Stimulated activated CD8-positive, alpha-beta memory T cell treated with anti-CD3 and anti-CD28 coated beads, Interleukin-4, amount 100 ng/mL, for 24 hours (primary cell): ENCODE data around the gene MKNK1.

ENCODE experiments used
- DNase-seq: peaks from one replicate; pipeline ENCODE4 v3.0.0-alpha.2; 2020; ENCODE audit warnings: low read depth

The MKNK1 gene

DNA sequence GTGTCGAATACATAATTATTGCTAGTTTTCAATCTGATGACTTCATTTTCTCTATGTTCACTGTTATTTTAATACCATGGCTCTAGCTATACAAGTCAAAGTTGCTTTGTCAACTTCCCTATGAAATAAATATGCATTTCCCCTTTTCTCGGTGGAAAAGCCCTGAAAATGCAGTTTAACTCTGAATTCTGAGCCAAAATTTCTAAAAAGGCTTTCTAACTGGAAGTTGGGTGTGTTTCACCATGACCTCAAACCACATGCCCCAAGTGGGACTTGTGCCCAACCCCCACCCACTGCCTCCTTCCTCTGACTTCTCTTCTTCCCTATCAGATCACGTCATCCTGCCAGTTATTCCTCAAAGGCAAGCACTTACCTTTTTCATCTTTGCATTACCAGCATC, 8.9 kb downstream of the MKNK1 start:
- no peak for DNase-seq

DNA sequence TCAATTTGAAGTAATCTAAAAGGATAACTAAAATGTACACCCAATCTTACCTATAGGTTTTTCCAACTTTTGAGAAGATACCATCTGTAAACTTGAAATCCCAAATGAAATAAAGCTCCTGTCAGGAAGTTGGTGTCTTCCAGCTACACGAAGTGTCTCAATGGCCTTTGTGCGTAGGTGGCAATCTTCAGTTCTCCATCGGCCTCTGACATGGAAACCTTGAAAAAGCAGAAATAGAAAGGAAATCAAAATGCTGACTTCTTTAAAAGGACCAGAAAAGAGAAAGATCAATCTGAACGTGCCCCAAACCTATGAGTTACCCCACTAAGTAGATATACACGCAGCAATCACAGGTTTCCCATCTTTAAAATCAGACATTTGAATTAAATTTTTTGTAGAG, 10.0 kb downstream of the MKNK1 start:
- DNase-seq: no peak

DNA sequence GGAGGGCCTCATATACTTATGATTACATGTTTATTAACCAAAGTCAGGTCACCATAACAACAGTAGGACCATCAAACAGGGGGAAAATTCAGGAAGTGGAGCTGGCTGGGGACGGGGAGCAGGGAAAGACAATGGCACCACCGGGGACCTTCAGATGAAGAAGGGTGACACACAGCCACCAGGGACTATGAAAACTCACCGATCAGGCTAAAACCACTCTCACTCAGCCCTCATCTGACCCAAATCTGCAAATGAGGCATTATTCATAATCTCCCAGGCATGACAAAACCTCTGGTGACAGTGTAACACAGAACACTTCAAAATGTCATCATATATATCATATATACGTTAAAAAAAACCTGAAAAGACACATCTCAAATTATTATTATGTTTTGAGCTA, 11.2 kb downstream of the MKNK1 start:
- no peak for DNase-seq

DNA sequence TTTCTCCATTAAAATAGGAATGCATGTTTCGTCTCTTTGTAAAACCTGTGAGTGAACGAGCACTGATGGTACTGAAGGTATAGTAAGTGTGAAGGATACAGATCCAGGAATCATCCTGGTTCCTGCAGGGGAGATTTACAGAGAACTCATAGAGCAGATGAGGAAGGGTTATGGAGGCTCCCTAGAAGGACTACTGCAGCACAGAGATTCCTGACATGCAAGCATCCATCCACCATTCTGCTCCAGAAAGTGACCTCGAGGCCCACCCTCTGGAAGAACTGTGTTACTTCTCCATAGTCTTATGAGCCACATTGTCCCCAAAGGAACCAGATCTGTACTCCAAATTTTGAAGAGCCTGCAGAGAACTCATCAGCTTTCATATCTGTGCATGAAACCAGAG, 14.5 kb downstream of the MKNK1 start:
- DNase-seq: no peak

DNA sequence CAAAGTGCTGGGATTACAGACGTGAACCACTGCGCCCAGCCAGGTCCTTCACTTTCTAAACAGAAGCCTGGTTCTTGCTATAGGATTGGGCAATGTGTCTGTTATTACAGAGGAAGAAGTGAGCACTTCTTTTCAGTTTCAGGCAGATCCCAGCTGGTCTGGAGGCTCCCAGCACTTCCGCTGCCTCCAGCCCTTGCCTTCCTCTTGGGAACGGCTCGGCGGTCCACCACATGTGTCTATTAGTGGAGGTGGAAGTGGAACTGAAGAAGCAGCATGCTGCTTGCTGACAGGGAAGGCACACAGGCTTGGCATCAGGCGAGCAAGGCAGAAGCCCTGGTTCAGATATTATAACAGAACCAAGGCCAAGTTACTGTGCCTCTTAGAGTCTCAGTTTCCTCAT, 17.0 kb downstream of the MKNK1 start:
- no peak for DNase-seq

DNA sequence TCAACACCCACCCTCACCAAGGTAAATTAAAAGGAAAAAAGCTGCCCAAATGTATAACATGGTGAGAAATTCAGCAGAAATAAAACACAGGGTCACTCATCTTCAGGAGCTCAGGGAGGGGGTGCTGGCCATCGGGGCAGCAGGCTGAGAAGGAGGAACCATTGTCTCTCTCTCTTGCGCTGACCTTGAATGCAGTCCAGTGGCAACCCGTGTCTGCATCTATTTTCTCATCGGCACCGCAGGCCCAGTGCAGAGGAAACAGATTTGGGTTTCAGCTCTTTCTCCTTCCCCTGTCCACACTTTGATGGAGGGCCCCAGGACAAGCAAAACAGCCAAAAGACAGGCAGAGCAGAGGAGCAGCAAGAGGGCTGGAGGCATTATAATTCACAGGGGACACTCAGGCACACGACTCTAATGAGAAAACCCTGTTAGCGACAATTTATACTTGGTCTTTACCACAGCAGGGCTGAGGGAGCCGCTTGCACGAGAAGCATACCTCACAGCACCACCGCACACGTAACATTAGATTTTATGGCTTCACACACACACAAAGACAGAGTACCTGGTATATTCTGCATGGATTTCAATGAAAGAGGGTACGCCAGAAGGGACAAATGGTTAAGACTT, 18.6 kb downstream of the MKNK1 start:
- DNase-seq: no peak

DNA sequence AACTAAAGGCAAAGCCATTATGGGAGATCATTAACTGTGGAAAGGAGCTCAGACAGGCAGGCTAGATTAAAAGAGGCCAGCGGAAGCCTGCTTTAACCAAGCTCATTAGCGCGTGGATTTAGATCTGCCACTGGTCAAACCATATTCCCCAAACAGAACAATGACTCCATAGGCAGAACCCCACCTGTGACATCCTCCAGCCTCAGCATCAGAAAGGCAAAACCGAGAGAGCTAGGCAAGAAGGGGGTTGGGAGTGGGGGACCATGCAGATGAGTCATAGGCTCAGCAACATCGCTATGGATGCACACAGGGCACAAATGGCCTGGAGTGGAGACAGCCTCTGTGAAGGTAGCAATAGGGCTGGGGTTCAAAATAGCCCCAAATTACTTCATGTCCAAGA, 20.6 kb downstream of the MKNK1 start:
- DNase-seq: no peak

DNA sequence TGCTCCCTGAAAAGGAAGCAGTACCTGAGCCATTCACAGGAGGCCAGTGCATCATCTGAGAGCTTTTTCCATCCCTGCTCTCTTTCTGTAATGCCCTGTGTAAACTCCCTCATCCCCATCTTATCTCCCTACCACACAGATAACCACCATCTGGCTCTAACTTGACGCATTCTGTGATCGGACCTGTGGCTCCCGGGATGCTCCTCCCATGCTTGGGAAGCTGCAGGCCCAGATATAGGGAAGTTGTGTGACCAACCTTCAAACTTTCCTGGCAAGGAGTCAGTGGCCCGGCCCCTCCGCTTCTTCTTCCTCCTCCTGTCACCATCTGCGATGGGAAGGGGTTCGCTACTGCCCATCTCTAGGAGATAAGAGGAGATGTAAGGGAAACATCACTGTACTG, 21.1 kb downstream of the MKNK1 start:
- no peak for DNase-seq

DNA sequence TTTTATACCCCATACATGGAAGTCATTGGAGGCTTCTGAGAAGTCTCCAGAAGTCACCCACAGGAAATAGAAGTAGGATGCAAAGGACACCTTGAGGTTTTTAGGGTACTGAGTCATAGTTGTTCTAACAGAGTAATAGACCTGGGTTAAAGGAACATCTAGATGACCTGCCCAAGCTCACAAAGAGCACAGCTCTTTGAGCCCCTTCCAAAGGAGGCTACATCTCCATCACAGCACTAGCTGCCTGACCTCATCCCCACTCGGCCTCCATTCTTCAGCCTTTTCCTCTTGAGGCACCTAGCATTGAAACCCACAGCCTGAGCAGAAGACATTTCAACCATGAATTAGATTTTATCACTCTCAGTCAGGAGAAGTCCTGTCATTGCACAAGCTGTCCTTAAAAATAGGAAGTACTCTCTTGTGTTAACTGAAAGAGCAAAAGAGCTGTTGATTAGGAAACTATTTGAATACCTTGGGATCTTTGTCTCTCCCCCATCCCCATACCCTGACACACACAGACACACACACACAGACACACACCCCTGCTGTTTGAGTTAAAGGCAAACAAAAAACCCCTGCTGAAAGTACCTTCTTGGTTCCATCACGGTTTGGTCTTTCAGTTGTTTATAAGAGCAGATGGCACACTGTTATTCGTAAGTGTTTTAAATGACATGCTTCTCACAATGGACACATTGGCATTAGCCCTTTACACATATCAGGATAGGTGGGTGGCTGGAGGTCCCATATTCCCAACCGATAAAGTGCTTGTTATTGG, 22.2 kb downstream of the MKNK1 start:
- DNase-seq: no peak

DNA sequence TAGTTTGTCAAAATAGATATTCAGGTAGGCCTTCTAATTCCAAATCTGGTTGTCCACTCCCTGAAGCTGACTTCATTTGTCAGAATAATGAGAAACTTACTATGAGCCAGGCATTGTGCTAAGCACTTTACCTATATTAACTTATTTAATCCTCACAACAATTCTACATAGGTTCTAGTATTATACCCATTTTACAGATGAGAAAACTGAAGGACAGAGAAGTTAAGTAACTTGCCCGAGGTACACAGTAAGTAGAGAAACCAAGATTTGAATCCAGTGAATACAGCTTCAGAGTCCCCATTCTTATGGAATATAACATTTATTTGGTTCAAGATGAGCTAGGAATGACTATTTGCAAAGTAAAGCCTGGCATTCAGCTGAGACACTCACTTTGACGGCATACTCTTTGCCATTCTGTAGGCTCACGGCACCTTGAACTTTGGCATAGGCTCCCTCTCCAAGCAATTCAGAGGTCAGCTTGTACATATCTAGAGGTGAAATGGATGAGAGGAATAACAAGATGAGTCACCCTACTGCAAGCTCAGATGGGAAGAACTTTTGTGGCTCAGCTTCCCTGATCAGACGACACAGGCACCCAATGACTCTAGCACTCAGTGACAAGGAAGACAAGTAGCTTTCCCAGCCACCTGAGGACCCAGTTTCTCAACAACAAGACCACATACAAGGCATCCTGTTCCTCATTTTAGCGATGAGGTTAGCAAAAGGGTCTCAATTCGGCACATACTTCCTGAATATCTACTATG, 23.7 kb downstream of the MKNK1 start:
- no peak for DNase-seq

DNA sequence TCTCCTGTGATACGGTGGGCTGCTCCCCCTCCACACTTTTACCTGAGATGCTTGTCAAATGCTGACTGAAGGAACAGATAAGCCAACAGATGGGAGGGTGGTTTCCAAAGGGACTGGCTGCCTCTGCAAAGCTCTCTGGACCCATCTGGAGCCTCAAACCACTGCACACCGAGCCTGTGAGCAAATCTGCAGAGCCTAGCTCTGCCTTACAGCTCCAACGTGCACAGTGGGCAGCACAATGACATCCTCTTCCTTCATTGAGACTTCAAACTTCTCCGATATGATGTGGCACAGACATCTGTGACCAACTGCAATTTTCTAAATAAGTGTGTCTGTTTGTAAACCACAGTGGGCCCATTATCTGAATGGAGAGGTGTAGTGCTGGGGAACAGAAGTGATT, 26.4 kb downstream of the MKNK1 start:
- no peak for DNase-seq

DNA sequence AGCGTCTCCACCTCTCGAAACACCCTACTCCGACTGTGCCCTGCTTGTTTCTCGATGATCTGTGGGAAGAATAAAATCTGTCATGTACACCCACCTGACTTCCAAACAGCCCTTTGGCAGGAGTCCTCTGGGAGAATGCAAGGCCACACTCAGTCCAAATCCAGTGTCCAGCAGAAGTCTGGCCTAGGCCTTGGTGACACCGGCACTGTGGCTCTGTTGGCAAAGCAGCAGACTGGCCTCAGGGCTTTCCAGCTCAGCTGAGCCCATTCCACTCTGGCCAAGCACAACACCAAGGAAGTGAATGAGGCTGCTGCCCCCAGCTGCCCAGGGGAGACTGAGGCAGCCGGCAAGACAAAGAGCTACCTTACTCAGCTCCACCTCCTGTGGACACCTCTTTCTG, 27.5 kb downstream of the MKNK1 start:
- no peak for DNase-seq

DNA sequence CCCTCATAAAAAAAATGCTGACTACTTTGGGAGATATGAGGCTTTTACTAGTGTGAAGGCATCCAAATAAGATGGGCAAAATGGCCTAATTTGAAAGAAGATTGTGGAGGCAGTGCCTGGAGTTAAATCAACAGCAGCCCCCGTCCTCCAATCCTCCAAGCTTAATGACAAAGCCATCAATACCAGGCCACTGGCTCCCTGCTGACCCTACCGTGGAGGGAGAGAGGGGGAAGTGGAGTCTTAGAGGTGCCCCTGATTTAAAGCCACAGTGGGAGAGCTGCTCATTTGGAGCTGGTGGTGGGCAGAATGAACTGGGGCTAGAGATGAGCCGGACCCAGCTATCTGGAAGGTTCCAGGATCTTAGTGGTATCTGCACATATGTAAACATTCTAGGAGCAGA, 28.3 kb downstream of the MKNK1 start:
- no peak for DNase-seq

DNA sequence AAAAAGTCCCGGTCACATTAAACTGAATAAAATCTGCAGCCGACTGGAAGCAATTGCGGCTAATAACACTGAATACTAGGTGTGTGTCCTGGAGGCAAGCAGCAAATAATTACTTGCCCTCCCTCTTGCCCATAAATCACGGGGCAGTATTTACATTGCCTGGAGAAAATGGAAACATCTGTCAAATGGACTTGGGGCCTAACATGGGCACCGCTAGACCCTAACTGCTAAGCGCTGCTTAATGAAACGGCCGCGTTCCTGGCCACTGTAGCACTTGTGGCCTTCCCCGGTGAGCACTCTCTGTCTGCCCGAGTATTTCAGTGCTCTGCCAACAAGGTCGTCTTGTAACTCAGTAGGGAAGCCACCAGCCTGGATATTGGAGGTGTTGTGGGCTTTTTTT, 28.8 kb downstream of the MKNK1 start:
- no peak for DNase-seq

DNA sequence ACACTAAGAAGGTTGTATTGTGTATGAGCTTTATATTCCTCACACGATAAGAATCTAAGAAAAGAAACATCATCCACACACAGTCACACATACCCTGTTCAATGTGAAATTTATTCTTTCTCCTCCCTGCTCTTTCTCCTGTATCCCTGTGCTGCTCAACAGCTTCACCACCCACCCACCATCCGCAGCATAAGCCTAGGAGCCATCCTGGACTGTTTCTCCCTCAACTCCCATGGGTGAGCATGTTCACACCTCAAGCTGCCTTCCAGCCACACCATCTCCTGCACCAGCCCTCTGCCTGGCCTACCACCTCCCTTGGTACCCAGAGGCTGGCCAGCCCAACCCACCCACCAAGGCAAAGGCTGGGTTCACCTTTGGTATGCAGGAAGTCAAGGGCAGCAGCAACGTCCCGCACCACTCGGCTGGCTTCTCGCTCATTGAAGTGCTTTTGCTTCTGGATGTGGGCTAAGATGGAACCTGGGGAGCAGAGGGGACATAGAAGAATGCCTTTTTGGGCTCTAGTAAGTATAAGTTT, 32.3 kb downstream of the MKNK1 start:
- DNase-seq: no peak

DNA sequence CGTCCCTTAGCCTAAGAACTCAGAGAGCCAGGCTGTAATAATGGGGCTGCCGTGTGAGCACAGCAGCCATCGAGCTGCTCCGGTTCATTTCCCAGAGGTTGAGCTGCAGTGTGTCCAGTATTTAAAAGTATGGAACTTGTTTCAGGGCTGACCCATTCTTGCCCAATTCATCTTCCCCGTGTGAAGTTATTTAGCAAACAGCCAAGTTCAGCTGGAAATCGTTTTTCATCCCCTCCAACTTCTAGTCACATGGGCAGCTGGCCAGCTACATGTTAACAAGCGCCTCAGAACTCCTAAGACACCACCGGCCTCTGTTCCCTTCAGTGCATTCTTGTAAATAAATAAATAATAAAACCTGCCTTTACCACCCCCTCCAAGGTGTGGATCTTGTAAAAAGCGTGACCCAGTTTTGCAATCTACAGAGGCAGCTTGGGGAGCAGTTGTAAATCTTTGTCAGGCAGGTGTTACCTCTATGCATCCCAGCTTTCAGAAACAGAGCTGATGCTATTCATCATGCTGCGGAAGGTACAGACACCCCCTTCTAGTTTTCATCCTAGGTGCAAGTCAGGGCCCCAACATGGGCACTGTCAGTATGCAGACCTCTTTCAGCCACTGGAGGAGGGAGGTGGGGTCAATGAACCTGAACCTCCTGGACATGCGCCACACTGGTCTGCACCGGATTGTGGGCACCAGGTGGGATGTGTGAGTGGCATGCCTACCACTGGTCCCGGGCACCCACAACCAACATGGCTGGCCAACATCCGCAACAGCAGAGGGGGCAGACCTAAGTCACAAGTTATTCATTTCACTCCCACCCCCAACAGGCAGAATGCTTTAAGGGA, 34.0 kb downstream of the MKNK1 start:
- DNase-seq: no peak

DNA sequence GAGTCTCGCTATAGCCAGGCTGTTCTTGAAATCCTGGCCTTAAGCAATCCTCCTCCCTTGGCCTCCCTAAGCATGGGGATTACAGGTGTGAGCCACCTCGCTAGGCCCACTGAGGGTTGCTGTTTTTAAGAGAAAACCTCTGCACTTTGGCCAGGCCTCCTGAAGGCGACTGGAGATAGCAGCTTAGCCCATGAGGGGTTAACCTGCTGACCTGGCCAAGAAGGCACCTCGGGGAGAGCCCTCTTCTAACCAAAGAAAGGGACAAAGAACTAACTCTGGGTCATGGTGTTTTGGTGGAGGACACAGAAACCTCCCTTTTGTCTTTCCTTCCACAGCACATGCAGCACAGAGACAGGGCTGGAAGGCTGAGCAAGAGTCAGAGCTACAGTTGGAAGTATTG, 35.0 kb downstream of the MKNK1 start:
- no peak for DNase-seq

DNA sequence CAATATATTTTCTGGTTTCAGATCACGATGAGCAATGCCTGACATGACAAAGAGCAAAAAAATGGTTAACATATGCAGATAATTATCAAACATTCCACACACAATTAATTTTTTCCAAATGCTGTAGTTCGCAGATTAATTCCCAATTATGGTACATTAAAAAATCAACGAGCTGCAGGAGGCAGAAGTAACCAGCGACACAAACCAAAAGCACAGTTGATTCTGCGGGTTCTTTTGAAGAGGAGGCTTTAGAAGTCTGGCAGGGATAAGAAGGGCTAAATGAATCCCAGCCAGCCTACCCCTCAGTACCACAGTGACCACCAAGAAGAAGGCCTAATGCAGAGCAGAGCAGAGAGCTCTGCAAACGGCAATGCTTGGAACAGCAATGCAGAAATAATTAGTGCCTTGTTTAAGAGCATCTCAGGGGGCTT, 35.6 kb downstream of the MKNK1 start:
- no peak for DNase-seq

DNA sequence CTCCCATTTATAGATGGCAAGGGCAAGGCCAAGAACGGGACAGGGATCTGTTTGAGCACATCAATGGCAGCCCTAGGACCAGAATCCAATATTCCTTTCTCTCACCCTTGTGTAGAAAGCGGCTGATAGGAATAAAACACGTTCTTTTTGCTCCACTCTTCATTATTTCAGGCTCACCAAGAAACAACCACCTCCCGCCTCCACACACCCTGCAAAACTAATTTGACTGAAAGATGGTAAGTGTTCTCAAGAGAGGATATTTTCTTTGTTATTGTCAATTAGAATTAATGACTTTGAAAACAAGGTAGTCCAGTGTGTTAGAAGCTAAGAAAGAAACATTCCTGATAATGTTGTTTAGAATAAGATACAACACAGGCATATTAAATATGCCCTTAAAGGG, 40.7 kb downstream of the MKNK1 start:
- DNase-seq: no peak

DNA sequence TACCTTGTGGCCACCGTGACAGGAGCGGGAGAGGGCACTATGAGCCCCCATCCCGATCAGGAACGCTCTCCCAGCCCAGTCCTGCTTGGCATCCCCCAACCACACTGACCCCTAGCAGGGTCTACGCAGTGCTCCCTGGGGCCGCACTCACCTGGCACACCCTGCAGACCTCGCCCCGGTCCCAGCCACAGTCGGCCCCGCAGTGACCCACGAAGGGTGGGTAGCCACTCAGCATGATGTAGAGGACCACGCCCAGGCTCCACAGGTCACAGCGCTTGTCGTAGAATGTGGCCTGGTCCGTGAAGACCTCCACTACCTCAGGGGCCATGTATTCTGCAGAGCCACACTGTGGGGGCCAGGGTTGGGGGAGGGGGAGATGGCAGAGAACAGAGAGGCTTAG, 41.6 kb downstream of the MKNK1 start:
- no peak for DNase-seq

DNA sequence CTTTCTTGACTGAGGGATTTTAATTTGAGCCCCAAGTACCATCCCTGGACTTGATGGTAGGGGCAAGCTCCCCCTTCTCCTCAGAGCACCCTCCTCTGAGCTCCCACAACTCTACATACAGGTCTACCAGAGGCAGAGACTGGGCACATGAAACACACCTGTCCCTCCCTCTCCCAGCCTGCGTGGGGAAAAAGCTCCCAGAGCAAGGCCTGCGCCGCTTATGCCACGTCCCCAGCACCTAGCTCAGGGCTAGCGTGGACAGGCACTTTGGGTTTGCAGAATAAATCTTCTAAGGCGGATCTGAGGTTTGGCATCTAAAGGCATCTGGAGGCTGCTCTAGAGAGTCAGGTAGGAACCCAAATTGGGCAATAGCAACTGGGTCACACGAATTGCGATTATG, 45.1 kb downstream of the MKNK1 start:
- DNase-seq: no peak
